Measurements from ENCODE around the gene PACSIN2.

DNA sequence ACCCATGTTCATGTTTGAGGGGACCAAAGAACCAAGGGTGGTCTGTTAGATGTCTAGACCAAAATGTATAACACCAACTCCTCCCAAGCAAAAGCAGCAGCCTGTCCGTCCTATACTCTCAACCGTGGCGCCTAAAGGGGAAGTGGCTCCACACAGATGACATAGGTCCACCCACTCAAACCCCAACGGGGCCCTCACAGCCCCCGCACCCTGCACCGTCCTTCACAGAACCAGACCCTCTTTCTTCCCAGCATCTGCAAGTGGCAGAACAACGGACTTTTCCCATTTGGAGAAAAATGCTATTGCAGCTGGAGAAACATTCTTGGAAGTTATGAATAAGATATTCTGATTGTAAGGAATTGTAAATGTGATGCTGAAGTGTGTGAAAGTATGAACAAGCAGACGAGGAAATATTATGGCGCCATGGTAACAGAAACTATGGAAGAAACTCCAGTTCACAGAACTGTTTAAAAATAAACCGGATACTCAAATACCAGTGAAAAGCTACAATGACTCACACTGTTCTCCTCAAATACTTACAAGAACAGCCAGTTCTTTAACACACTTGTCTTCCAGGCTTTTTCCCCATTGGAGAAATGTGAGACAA lies 81.4 kb downstream of the PACSIN2 start:
- TF ChIP-seq POLR2A (IDR thresholded peaks at IDR 0.05; ENCODE audit: low read length) = no peak
- no peak for TF ChIP-seq GATA1 (IDR thresholded peaks at IDR 0.05; ENCODE audit: low read depth, low read length)
